ENCODE results near the gene LEFTY1.
"Not testable (repeated sequence)": the region's sequence is repeated elsewhere in the genome, so short reads cannot be mapped to it uniquely, and the experiment has no call there.

Gene LEFTY1

DNA sequence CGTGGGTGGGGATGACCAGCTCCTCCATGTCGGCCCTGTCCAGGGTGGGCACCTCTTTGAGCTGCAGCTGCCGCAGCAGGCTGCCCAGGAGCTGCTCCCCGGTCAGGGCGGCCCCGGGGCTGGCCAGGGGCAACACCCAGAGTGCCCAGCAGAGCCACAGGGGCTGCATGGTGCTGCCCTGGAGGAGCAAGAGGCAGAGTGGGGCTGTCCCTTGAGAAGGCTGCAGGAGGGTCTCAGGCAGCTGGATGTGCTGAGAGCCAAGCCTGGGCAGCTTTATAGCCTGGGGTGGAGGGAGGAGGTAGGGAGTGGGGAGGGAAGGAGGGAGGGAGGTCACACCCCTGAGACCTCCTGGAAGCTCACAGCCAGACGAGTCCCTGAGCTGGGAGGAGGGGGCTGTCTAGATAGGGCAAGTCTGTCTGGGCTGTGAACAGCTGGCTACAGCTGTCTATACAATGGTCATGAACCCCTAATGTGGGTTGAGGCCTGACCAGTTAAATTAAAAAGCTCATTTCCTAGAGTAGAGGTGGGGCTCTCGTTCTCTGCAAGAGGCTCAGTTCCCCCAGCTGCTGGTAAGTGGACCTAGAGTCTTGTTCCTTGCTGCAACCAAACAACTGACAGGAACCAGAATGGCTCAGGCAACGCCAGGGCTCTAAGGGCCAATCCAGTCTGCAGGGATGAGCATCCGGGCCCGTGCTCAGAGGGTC, at the start of gene LEFTY1:
Gene LEFTY1 (minus strand): TSS at position 249 of the 704 bp plus-strand sequence. CDS start 80 bp downstream, at position 169.
- no peak for DNase-seq (ENCODE audit: low read depth)

DNA sequence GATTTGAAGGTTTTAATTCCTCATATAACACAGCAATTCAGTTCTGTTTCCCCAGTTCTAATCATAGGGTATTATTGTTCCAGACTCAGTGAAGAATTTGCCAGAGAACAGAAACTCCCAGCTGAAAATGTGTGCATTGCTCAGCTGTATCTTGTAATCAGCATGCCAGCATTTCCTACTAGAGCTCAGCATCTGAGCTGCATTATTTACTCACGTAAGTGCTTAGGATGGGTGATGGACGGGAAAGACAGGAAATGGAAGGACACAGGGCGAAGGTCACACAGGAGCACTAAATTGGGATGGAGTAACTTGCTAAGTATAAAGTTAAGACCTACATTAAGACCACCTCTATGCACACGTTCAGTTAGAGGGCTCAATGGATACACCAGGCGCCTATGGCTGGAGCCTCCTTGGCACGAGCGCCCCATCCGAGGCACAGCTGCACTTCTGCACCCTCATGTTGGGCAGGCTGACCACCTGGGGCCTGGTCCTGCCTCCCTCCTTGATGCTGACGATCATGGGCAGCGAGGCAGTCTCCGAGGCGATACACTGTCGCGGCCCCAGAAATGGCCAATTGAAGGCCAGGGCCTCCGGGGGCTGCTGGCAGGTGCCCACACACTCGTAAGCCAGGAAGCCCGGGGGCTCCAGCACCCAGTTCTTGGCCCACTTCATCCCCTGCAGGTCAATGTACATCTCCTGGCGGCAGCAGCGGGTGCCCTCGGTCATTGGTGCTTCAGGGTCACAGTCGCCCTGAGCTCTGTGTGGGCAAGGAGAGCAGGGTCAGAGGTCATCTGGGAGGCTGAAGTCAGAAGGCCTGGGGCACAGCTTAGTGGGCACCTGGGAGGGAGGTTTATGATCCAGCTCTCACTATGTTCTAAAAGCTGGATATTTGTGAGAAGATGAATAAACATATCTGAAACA, 48.4 kb upstream of the LEFTY1 start:
- DNase-seq (ENCODE audit: low read depth) = no peak

DNA sequence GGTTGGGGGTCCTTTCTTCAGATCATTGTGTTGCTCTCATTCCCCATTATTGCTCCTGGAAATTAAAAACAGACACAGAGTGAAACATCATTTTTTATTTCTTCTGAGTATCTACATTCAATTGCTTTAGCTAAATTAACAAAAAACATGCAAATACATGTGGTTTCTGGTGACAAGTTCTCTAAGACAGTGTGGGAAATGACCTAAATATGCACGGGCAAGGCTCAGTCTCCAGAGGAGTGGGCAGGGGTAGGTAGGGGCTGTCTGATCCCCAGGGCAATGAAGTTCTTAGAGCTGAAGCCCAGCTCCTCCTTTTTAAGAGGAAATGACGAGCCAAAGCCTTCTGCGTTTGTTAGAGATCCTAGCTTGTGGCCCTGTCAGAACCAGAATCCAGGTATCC, 47.6 kb upstream of the LEFTY1 start:
- no peak for DNase-seq (ENCODE audit: low read depth)

DNA sequence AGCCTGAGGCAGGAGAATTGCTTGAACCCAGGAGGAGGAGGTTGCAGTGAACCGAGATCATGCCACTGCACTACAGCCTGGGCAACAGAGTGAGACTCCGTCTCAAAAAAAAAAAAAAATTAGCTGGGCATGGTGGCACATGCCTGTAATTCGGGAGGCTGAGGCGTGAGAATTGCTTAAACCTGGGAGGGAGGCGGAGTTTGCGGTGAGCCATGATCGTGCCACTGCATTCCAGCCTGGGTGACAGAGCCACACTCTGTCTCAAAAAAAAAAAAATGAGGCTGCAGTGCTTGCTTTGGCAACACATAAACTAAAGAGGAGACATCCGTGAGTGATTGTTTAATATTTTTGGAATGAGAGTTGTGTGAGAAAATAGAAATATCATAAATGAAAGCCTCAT, 47.1 kb upstream of the LEFTY1 start:
- DNase-seq (ENCODE audit: low read depth) = not testable (repeated sequence)

GRCh38 chr1:225934711-225935110, 45.8 kb upstream of the LEFTY1 start:
- DNase-seq (ENCODE audit: low read depth) = no peak

- DNase-seq (ENCODE audit: low read depth) = no peak
These were observed 44.1 kb upstream of the LEFTY1 start for GRCh38 chr1:225933072-225933471.

DNA sequence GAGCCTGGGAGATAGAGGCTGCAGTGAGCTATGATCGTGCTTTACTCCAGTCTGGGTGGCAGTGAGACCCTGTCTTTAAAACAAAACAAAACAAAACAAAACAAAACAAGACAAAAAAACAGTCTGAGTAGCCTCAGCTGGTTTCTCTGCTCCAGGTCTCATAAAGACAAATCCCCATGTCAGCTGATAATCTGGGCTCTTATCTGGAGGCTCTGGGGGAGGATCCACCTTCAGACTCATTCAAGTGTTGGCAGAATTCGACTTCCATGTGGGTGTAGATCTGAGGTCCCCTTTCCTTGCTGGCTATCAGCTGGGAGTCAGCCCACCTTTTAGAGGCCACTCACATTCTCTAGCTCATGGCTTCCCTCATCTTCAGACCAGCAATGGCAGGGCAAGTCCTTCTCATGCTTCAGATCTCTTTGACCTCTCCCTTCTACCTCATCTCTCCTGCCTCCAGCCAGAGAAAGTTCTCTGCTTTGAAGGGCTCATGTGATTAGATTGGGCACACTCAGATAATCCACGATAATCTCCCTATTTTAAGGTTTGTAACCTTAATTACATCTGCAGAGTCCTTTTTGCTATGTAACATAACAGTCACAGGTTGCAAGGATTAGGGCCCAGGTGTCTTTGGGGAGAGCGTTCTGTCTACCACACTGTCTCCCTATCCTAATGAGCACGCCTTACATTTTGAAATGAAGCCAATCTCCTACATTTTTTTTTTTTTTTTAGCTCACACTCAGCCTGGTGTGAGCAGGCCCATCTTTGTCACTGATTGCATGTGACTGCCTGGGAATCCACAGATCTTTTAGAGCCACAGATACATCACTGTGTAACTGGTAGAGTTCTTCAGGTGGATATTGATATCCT, 42.6 kb upstream of the LEFTY1 start:
- DNase-seq (ENCODE audit: low read depth) = no peak

DNA sequence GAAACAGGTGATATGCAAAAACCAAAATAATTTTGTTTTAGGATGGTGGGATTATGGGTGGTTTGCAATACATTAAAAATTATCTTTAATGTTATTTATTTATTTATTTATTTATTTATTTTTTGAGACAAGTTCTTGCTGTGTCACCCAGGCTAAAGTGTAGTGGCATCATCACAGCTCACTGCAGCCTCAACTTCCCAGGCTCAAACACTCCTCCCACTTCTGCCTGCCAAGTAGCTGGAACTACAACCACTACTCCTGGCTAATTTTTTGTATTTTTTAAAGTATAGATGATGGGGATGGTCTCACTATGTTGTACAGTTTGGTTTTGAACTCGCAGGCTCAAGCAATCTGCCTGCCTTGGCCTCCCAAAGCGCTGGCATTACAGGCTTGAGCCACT, 41.6 kb upstream of the LEFTY1 start:
- DNase-seq (ENCODE audit: low read depth) = no peak

GRCh38 chr1:225929462-225929861, 40.5 kb upstream of the LEFTY1 start:
- not testable (repeated sequence) for DNase-seq (ENCODE audit: low read depth)

DNA sequence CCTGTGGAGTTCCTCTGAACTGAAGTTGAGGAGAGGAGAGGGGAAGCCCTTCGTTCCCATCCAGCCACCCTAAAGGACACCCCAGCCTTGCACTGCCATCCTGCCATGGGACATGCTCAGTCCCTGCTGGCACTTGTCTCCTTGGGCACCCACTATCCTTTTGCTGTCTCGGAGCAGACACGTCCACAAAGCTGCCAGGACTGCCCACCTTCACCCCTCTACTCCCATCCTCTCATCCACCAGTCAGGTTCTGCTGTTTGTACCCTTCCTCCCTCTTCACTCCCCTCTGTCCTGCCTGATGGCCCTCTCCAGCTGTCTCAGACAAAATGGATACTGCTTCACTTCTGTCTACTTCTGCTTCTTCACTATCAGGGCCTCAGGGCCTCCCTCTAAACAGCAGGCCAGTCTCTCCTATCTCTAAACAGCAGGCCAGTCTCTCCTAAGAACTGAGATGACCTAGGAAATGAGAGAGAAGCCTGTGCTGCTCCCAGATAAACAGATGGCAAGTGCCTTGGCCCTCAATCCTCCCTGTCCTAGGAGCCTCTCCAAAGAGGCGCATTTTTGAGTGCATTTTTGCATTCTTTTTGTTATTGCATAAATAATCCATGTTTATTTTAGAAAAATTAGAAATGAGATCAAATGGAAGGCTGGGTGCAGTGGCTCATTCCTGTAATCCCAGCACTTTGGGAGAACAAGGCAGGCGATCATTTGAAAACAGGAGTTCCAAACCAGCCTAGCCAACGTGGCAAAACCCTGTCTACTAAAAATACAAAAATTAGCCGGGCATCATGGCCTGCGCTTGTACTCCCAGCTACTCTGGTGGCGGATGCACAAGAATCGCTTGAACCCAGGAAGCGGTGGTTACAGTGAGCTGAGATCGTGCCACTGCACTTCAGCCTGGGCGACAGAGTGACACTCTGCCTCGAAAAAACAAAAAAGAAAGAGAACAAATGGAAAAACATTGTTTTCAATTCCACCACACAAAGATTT, 39.5 kb upstream of the LEFTY1 start:
- no peak for DNase-seq (ENCODE audit: low read depth)

- DNase-seq (ENCODE audit: low read depth) = no peak
These were observed 37.7 kb upstream of the LEFTY1 start for GRCh38 chr1:225926551-225927113.

DNA sequence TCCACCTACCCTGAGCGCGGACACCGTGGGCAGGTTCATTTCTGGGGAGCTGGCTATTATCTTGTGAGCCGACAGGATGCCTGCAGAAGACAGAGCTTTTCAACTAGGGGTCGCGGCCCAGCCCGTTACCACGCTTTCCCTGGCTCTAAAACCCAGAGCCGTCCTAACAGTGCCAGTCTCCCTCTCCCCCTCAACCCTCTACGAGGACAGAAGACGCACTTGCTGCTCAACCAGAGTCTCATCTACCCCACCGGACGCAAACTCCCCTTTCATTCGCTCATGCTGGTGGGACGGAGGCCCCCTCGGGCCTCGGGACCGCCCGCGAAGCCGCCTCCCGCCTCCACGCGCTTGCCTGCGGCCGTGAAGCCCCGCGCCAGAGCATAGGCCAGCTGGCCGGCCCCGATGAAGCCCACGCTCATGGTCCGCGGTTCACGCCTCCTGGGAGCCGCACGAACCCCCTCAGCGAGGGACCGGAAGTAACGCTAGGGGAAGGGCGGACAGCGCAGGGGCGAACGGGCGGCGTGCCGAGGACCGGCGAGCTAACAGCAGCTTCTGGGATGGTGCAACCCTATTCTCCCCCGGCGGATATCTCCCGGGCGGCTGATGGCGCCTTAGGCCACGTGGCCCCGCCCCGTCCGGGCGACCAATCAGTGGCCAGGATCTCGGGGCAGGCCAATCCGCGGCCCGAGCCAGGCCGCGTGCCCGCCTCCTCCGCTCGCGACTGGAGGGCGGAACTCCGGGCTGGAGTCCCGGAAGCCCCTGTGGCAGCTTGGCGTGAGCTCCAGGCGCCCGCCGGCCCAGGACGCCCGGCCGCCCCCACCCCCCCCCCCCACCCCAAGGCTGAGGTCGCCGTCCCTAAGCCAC, 35.0 kb upstream of the LEFTY1 start, which contains the start of gene PYCR2:
Gene PYCR2 (minus strand): TSS at position 559 of the 864 bp plus-strand sequence. CDS start 140 bp downstream, at position 419.
- peak; percentile 93 for DNase-seq (ENCODE audit: low read depth)

DNA sequence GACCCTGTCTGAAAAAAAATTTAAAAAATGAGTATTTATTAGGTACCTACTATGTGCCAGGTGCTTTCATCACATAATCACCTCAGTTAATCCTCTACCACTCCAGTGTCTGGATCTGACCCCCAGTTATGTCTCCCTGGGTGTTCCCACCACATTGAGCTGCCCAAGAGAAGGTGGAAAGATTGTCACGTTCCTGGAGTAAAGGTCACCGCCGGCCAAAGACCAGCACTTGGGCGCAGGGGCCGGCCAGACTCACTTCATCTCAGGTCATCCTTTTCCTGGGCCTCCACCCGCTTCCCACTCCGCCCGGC, 34.4 kb upstream of the LEFTY1 start:
- no peak for DNase-seq (ENCODE audit: low read depth)

GRCh38 chr1:225921734-225922709, 33.1 kb upstream of the LEFTY1 start:
- DNase-seq (ENCODE audit: low read depth) = no peak

- DNase-seq (ENCODE audit: low read depth) = no peak
These were observed 31.0 kb upstream of the LEFTY1 start for GRCh38 chr1:225919906-225920305.

DNA sequence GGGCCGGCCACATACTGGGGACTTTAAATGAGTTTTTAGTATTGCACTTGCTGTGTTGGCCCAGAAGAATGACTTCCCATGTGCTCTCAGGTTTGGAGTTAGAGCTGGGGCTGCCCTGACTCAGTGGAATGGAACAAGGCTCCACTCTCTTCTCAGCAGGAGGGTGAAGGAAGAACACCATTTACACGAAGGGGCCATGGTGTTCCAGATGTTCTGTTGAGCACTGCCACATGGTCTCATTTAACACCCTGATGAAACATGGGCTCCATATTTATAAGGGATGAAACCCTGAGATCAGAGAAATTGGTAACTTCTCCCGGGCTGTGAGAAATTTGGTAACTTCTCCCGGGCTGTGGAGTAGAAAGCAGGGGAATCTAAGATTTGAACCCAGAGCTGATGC, 29.3 kb upstream of the LEFTY1 start:
- no peak for DNase-seq (ENCODE audit: low read depth)

- DNase-seq (ENCODE audit: low read depth) = no peak
These were observed 28.6 kb upstream of the LEFTY1 start for GRCh38 chr1:225917536-225917935.

- no peak for DNase-seq (ENCODE audit: low read depth)
These were observed 28.2 kb upstream of the LEFTY1 start for GRCh38 chr1:225917101-225917500.

Data from activated T-helper 9 cell treated with anti-CD3 and anti-CD28 coated beads, Interleukin-2, amount 50 U/mL, for 16 hours (primary cell).